Liver (tissue), 3 donors: ENCODE results near the gene WDFY1.

Experiments
- ATF3 ChIP-seq: IDR thresholded peaks from 2 replicates; pipeline ENCODE4 v1.6.1; 2016; ENCODE audit warnings: antibody characterized with exemption
- EGR1 ChIP-seq, 2 donors: IDR thresholded peaks; 2 replicates each; pipeline ENCODE4 v1.6.1; 2016 to 2018; ENCODE audit warnings: antibody characterized with exemption in 2 of 2, low read depth in 2 of 2
- HNF4A ChIP-seq, 2 donors: conservative IDR thresholded peaks; 2 replicates each; pipeline ENCODE4 v1.6.1; 2016; ENCODE audit warnings: antibody characterized with exemption in 2 of 2, mild to moderate bottlenecking in 2 of 2
- HNF4G ChIP-seq: IDR thresholded peaks from 2 replicates; pipeline ENCODE4 v1.6.1; 2016; ENCODE audit warnings: antibody characterized with exemption
- JUND ChIP-seq, 2 donors: IDR thresholded peaks; 2 replicates each; pipeline ENCODE4 v1.6.1; 2016; ENCODE audit warnings: antibody characterized with exemption in 2 of 2
- MAX ChIP-seq: IDR thresholded peaks from 2 replicates; pipeline ENCODE4 v1.6.1; 2016; ENCODE audit warnings: antibody characterized with exemption
- RAD21 ChIP-seq, 2 donors: IDR thresholded peaks; 2 replicates each; pipeline ENCODE4 v1.6.1; 2016; ENCODE audit warnings: antibody characterized with exemption in 2 of 2, mild to moderate bottlenecking in 2 of 2
- SP1 ChIP-seq: IDR thresholded peaks from 2 replicates; pipeline ENCODE4 v1.6.1; 2018; ENCODE audit warnings: antibody characterized with exemption, mild to moderate bottlenecking
- TAF1 ChIP-seq: conservative IDR thresholded peaks from 2 replicates; pipeline ENCODE4 v1.6.1; 2016; ENCODE audit warnings: antibody characterized with exemption, mild to moderate bottlenecking
- YY1 ChIP-seq: IDR thresholded peaks from 2 replicates; pipeline ENCODE4 v1.6.1; 2016; ENCODE audit warnings: antibody characterized with exemption, mild to moderate bottlenecking
- TF ChIP-seq, protein P1 (sequence below): fragments of 150-350 bp; IDR thresholded peaks from 2 replicates; pipeline ENCODE4 v1.5.1; 2017; ENCODE audit warnings: improper control_type of control experiment, low read depth, low read length; ENCODE audit not compliant: missing input control
- TF ChIP-seq, protein P2 (sequence below): IDR thresholded peaks from 2 replicates; pipeline ENCODE4 v1.6.1; 2016; ENCODE audit warnings: antibody characterized with exemption, mild to moderate bottlenecking
- donor health status: healthy.
- donor health status: healthy.

DNA sequence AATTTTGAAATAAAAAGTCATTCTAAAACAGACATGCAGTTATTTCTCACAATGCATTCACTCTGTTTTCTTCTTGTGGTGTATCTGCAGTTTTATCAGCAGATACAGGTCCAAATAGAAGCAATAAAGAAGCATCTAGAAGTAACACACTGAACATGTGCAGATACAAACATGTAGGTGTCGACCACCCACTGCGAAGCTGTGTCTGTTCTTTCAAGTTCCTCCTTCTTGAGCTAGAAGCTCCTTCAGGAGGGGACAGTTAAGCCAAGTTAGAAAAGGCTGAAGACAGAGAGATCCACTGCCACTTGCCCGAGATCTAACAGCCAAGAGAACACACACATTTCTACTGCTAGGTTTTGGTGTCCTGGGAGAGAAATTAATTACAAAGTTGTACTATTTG is 30.1 kb downstream of the WDFY1 start:
- TF ChIP-seq, protein P1, sequence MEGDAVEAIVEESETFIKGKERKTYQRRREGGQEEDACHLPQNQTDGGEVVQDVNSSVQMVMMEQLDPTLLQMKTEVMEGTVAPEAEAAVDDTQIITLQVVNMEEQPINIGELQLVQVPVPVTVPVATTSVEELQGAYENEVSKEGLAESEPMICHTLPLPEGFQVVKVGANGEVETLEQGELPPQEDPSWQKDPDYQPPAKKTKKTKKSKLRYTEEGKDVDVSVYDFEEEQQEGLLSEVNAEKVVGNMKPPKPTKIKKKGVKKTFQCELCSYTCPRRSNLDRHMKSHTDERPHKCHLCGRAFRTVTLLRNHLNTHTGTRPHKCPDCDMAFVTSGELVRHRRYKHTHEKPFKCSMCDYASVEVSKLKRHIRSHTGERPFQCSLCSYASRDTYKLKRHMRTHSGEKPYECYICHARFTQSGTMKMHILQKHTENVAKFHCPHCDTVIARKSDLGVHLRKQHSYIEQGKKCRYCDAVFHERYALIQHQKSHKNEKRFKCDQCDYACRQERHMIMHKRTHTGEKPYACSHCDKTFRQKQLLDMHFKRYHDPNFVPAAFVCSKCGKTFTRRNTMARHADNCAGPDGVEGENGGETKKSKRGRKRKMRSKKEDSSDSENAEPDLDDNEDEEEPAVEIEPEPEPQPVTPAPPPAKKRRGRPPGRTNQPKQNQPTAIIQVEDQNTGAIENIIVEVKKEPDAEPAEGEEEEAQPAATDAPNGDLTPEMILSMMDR: no peak
- TF ChIP-seq RAD21 (IDR thresholded peaks at IDR 0.05) (no peak), MAX (no peak), HNF4A (conservative IDR thresholded peaks at IDR 0.05) (no peak), EGR1 (IDR thresholded peaks at IDR 0.05; ENCODE audit: low read depth in 2 of 2) (no peak), ATF3 (no peak), TAF1 (no peak), JUND (IDR thresholded peaks at IDR 0.05) (no peak), SP1 (no peak), YY1 (no peak), HNF4G (no peak)
- TF ChIP-seq, protein P2, sequence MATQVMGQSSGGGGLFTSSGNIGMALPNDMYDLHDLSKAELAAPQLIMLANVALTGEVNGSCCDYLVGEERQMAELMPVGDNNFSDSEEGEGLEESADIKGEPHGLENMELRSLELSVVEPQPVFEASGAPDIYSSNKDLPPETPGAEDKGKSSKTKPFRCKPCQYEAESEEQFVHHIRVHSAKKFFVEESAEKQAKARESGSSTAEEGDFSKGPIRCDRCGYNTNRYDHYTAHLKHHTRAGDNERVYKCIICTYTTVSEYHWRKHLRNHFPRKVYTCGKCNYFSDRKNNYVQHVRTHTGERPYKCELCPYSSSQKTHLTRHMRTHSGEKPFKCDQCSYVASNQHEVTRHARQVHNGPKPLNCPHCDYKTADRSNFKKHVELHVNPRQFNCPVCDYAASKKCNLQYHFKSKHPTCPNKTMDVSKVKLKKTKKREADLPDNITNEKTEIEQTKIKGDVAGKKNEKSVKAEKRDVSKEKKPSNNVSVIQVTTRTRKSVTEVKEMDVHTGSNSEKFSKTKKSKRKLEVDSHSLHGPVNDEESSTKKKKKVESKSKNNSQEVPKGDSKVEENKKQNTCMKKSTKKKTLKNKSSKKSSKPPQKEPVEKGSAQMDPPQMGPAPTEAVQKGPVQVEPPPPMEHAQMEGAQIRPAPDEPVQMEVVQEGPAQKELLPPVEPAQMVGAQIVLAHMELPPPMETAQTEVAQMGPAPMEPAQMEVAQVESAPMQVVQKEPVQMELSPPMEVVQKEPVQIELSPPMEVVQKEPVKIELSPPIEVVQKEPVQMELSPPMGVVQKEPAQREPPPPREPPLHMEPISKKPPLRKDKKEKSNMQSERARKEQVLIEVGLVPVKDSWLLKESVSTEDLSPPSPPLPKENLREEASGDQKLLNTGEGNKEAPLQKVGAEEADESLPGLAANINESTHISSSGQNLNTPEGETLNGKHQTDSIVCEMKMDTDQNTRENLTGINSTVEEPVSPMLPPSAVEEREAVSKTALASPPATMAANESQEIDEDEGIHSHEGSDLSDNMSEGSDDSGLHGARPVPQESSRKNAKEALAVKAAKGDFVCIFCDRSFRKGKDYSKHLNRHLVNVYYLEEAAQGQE: no peak
